ENCODE results near the gene OVCA2.

GRCh38 chr17:2049333-2050299, 7.8 kb downstream of the OVCA2 start:
- TF ChIP-seq NFIC (IDR thresholded peaks at IDR 0.05) = no peak
- 0 out of 2 replicates have a peak, but pooled peaks have one; percentile 17 for TF ChIP-seq TEAD4 (IDR thresholded peaks at IDR 0.05)
- no peak for TF ChIP-seq RAD21 (IDR thresholded peaks at IDR 0.05; ENCODE audit: low read depth)
- no peak for TF ChIP-seq CEBPB (IDR thresholded peaks at IDR 0.05)
- TF ChIP-seq TAF1 (IDR thresholded peaks at IDR 0.05; ENCODE audit: low read depth) = no peak
- no peak for TF ChIP-seq EP300 (IDR thresholded peaks at IDR 0.05; ENCODE audit: borderline replicate concordance)
- TF ChIP-seq ZBTB7A (IDR thresholded peaks at IDR 0.05; ENCODE audit: low read depth) = no peak
- TF ChIP-seq MAX (IDR thresholded peaks at IDR 0.05) = peak; percentile 60; the same call in 1 of the 2 replicates
- TF ChIP-seq USF1 (IDR thresholded peaks at IDR 0.05) = peak; percentile 22; the same call in 1 of the 2 replicates
- TF ChIP-seq TCF12 (IDR thresholded peaks at IDR 0.05; ENCODE audit: low read depth) = no peak

Data from Ishikawa (cell line).